SK-N-SH (cell line): ENCODE results near the gene FTO. TPM values are rescaled to one million over a fixed set of nuclear protein-coding genes. Genes with fewer than 3 reads are reported as not detected.

Experiments used
- CTCF ChIA-PET: fragments of 300-600, 350-600 bp; formaldehyde crosslinking; extraction: SDS; loops from one replicate; lab custom pipeline; 2021; lab: Yijun Ruan, JAX
- POLR2A ChIA-PET: fragments of 350-600 bp; sonication (Branson Sonifier 250); formaldehyde crosslinking; extraction: SDS; loops from one replicate; lab custom pipeline; 2020; ENCODE audit warnings: antibody characterized with exemption, inconsistent platforms; lab: Yijun Ruan, JAX
- DNase-seq: peaks from one replicate; pipeline ENCODE4 v3.0.0; 2012
- H2AFZ ChIP-seq: fragments of 200-600 bp; sonication (generic); 2 replicates; pipeline ENCODE4 v1.8.1; 2016; ENCODE audit warnings: antibody characterized with exemption, mild to moderate bottlenecking, low read depth
- H3F3A ChIP-seq: fragments of 200-600 bp; sonication (generic); replicated peaks from 2 replicates; pipeline ENCODE3; 2016; ENCODE audit warnings: antibody characterized with exemption, mild to moderate bottlenecking; ENCODE audit not compliant: insufficient read depth
- H3K27ac ChIP-seq, 2 experiments: fragments of 200-500 bp in 1 of 2; fragments of 200-600 bp in 1 of 2; sonication (Bioruptor generic) in 1 of 2; sonication (generic), shearing (Covaris generic) in 1 of 2; 2 replicates each; pipeline versions ENCODE4 v1.5.1 to v1.6.1; 2014 to 2016; ENCODE audit warnings: low read depth in 2 of 2, inconsistent platforms in 1 of 2, low read length in 1 of 2, mild to moderate bottlenecking in 1 of 2, mixed read lengths in 1 of 2
- H3K27me3 ChIP-seq: fragments of 200-600 bp; sonication (generic), shearing (Covaris generic); 2 replicates; pipeline ENCODE4 v1.6.1; 2016; ENCODE audit warnings: mixed run types; ENCODE audit not compliant: insufficient read depth
- H3K36me3 ChIP-seq, 2 experiments: fragments of 200-500 bp in 1 of 2; fragments of 200-600 bp in 1 of 2; sonication (Bioruptor generic) in 1 of 2; sonication (generic) in 1 of 2; replicated peaks in 1 of 2; 2 replicates each; pipeline versions ENCODE3 to v1.5.1; 2014 to 2016; ENCODE audit warnings: low read length in 1 of 2, mild to moderate bottlenecking in 1 of 2; ENCODE audit not compliant: insufficient read depth in 2 of 2, control insufficient read depth in 1 of 2
- H3K4me1 ChIP-seq, 2 experiments: fragments of 200-500 bp in 1 of 2; fragments of 200-600 bp in 1 of 2; sonication (Bioruptor generic) in 1 of 2; sonication (generic), shearing (Covaris generic) in 1 of 2; 2 replicates each; pipeline versions ENCODE4 v1.5.1 to v1.6.1; 2014 to 2016; ENCODE audit warnings: low read depth in 1 of 2, low read length in 1 of 2, mixed run types in 1 of 2; ENCODE audit not compliant: insufficient read depth in 2 of 2, control insufficient read depth in 1 of 2
- H3K4me2 ChIP-seq: fragments of 200-600 bp; sonication (generic), shearing (Covaris generic); 2 replicates; pipeline ENCODE4 v1.6.1; 2017; ENCODE audit warnings: mixed run types
- H3K4me3 ChIP-seq, 2 experiments: fragments of 200-500 bp in 1 of 2; fragments of 200-600 bp in 1 of 2; sonication (Bioruptor generic) in 1 of 2; sonication (generic), shearing (Covaris generic) in 1 of 2; 2 replicates each; pipeline versions ENCODE4 v1.5.1 to v1.8.1; 2014 to 2016; ENCODE audit warnings: low read depth in 2 of 2, inconsistent platforms in 1 of 2, low read length in 1 of 2, mild to moderate bottlenecking in 1 of 2, mixed read lengths in 1 of 2, moderate library complexity in 1 of 2
- H3K79me2 ChIP-seq: fragments of 200-600 bp; sonication (generic); 2 replicates; pipeline ENCODE4 v1.8.1; 2017; ENCODE audit warnings: mild to moderate bottlenecking; ENCODE audit not compliant: insufficient read depth
- H3K9ac ChIP-seq: fragments of 200-600 bp; sonication (generic); 2 replicates; pipeline ENCODE4 v1.6.1; 2017; ENCODE audit warnings: mixed run types
- H3K9me2 ChIP-seq: fragments of 200-600 bp; sonication (generic); 2 replicates; pipeline ENCODE4 v1.6.1; 2017; ENCODE audit warnings: mixed run types
- H3K9me3 ChIP-seq: fragments of 200-600 bp; sonication (generic); 2 replicates; pipeline ENCODE4 v1.6.1; 2017; ENCODE audit warnings: mixed run types, mild to moderate bottlenecking, moderate library complexity
- H4K20me1 ChIP-seq: fragments of 200-600 bp; sonication (generic); 2 replicates; pipeline ENCODE4 v1.6.1; 2017; ENCODE audit warnings: mild to moderate bottlenecking, mixed run types; ENCODE audit not compliant: insufficient read depth
- EZH2phosphoT487 ChIP-seq: fragments of 200-600 bp; sonication (generic); IDR thresholded peaks from 2 replicates; pipeline ENCODE4 v1.6.1; 2017; ENCODE audit warnings: low read depth, mixed run types, mild to moderate bottlenecking, antibody characterized with exemption, moderate library complexity, borderline replicate concordance
- FOXM1 ChIP-seq: IDR thresholded peaks from 2 replicates; pipeline ENCODE4 v1.4.0; 2012; ENCODE audit warnings: low read depth, mild to moderate bottlenecking
- GABPA ChIP-seq: IDR thresholded peaks from 2 replicates; pipeline ENCODE4 v1.4.0; 2012; ENCODE audit warnings: low read depth, mild to moderate bottlenecking
- JUND ChIP-seq: IDR thresholded peaks from 2 replicates; pipeline ENCODE4 v1.4.0; 2012
- MEF2A ChIP-seq: IDR thresholded peaks from 2 replicates; pipeline ENCODE4 v1.4.0; 2012; ENCODE audit warnings: low read depth, borderline replicate concordance
- POLR2AphosphoS5 ChIP-seq: IDR thresholded peaks from 2 replicates; pipeline ENCODE4 v1.6.1; 2012; ENCODE audit warnings: low read depth, low read length
- RCOR1 ChIP-seq: fragments of 150-350 bp; IDR thresholded peaks from 2 replicates; pipeline ENCODE4 v1.6.1; 2017; ENCODE audit warnings: antibody characterized with exemption, low read length
- RXRA ChIP-seq: IDR thresholded peaks from 2 replicates; pipeline ENCODE4 v1.4.0; 2012; ENCODE audit warnings: low read depth, mild to moderate bottlenecking, borderline replicate concordance
- TAF1 ChIP-seq: IDR thresholded peaks from 2 replicates; pipeline ENCODE4 v1.6.1; 2012; ENCODE audit warnings: low read depth, mild to moderate bottlenecking, low read length, moderate library complexity, borderline replicate concordance
- WGBS: methylation state at CpG from one replicate; pipeline ENCODE4 v1.1.6; 2017; ENCODE audit warnings: low lambda C conversion rate; 5-methylcytosine and 5-hydroxymethylcytosine counted together
- polyA plus RNA-seq, 3 experiments: library from polyadenylated mRNA; depleted of rRNA; stranded (reverse); fragments of >200 nt; gene quantifications; 2 replicates each; pipeline ENCODE4 v1.2.3, GENCODE V29; 2012
- TF ChIP-seq, protein P1 (sequence below): IDR thresholded peaks from 2 replicates; pipeline ENCODE4 v1.4.0; 2012; ENCODE audit warnings: low read depth, borderline replicate concordance
- TF ChIP-seq, protein P2 (sequence below): IDR thresholded peaks from 2 replicates; pipeline ENCODE4 v1.4.0; 2012; ENCODE audit warnings: low read depth, borderline replicate concordance
- TF ChIP-seq, protein P3 (sequence below): fragments of 200-600 bp; sonication (generic); IDR thresholded peaks from 2 replicates; pipeline ENCODE4 v1.6.1; 2017; ENCODE audit warnings: antibody characterized with exemption, mild to moderate bottlenecking, moderate library complexity
- TF ChIP-seq, protein P4 (sequence below): IDR thresholded peaks from 2 replicates; pipeline ENCODE4 v1.4.0; 2012; ENCODE audit warnings: low read depth
- TF ChIP-seq, protein P5 (sequence below): fragments of 150-350 bp; IDR thresholded peaks from 2 replicates; pipeline ENCODE4 v1.6.1; 2017; ENCODE audit warnings: antibody characterized with exemption, low read length, low read depth, borderline replicate concordance

Gene FTO
- polyA plus RNA-seq, 1 of the 3 experiments (the other 2 are of a cell fraction) = 41.2 TPM

DNA sequence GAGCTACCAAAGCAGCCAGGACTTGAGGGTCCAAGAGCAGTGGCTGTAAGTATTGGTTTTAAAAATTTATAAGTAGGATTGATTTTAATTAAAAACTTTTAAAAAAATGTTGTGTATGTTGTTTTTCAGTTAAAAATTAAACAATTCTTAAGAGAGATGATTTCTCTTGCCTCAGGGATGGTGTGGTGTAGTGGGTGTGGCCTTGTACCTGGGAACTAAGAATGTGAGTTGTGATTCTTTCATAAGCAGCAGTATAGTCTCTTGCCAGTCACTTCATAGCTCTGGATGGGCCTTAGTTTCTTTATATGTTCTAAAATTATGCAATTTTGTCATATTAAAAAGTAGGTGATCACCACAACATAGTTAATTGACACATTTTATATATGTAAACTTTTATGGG, 99.5 kb downstream of the FTO start (continued):
- TF ChIP-seq, protein P1, sequence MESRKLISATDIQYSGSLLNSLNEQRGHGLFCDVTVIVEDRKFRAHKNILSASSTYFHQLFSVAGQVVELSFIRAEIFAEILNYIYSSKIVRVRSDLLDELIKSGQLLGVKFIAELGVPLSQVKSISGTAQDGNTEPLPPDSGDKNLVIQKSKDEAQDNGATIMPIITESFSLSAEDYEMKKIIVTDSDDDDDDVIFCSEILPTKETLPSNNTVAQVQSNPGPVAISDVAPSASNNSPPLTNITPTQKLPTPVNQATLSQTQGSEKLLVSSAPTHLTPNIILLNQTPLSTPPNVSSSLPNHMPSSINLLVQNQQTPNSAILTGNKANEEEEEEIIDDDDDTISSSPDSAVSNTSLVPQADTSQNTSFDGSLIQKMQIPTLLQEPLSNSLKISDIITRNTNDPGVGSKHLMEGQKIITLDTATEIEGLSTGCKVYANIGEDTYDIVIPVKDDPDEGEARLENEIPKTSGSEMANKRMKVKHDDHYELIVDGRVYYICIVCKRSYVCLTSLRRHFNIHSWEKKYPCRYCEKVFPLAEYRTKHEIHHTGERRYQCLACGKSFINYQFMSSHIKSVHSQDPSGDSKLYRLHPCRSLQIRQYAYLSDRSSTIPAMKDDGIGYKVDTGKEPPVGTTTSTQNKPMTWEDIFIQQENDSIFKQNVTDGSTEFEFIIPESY = no peak

DNA sequence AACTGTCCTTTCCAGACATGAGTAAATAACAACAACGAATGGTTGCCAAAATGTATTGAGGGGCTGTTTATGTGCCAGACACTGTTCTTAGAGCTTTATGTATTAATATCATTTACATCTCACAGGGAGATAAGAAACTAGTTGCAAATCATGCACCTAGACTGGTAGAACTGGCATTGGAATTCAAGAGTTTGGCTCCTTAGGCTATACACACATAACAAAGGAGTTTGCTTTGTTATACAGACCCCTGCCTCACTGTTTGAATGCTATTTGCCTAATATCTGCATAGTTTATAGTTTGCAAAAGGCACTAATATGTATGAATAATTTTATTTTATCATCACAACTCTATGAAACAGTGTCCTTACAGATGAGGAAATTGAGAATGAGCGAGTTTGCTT, 100.0 kb downstream of the FTO start:
- no peak overlapping the region for H3K4me3 ChIP-seq

More for the DNA sequence above, 100.0 kb downstream of the FTO start:
- peaks cover 0 to 12% of the 10 kb centered on the region in 2 experiments for H3K36me3 ChIP-seq
- peaks cover 2 to 3% of the 10 kb centered on the region in 2 experiments; a peak in 2 of 4 replicates for H3K4me1 ChIP-seq
- no peaks in the 10 kb centered on the region for H3K9me2 ChIP-seq
- H3K79me2 ChIP-seq = peaks cover 28% of the 10 kb centered on the region
- WGBS = 94% methylated on average over 2 of the region's 2 CpGs
- H2AFZ ChIP-seq = no peak overlapping the region
- no peak overlapping the region for H3K4me2 ChIP-seq
- H3K9me3 ChIP-seq = peaks cover 10% of the 10 kb centered on the region; the same call in 1 of the 2 replicates
- H3F3A ChIP-seq = no peaks in the 10 kb centered on the region
- TF ChIP-seq, protein P2, sequence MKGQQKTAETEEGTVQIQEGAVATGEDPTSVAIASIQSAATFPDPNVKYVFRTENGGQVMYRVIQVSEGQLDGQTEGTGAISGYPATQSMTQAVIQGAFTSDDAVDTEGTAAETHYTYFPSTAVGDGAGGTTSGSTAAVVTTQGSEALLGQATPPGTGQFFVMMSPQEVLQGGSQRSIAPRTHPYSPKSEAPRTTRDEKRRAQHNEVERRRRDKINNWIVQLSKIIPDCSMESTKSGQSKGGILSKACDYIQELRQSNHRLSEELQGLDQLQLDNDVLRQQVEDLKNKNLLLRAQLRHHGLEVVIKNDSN = no peak
- TF ChIP-seq, protein P3, sequence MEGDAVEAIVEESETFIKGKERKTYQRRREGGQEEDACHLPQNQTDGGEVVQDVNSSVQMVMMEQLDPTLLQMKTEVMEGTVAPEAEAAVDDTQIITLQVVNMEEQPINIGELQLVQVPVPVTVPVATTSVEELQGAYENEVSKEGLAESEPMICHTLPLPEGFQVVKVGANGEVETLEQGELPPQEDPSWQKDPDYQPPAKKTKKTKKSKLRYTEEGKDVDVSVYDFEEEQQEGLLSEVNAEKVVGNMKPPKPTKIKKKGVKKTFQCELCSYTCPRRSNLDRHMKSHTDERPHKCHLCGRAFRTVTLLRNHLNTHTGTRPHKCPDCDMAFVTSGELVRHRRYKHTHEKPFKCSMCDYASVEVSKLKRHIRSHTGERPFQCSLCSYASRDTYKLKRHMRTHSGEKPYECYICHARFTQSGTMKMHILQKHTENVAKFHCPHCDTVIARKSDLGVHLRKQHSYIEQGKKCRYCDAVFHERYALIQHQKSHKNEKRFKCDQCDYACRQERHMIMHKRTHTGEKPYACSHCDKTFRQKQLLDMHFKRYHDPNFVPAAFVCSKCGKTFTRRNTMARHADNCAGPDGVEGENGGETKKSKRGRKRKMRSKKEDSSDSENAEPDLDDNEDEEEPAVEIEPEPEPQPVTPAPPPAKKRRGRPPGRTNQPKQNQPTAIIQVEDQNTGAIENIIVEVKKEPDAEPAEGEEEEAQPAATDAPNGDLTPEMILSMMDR = no peak
- TF ChIP-seq GABPA (no peak), TAF1 (no peak), FOXM1 (no peak), EZH2phosphoT487 (no peak), POLR2AphosphoS5 (no peak), JUND (no peak), RCOR1 (no peak), RXRA (no peak), MEF2A (no peak)
- TF ChIP-seq, protein P4, sequence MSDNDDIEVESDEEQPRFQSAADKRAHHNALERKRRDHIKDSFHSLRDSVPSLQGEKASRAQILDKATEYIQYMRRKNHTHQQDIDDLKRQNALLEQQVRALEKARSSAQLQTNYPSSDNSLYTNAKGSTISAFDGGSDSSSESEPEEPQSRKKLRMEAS = no peak
- TF ChIP-seq, protein P5, sequence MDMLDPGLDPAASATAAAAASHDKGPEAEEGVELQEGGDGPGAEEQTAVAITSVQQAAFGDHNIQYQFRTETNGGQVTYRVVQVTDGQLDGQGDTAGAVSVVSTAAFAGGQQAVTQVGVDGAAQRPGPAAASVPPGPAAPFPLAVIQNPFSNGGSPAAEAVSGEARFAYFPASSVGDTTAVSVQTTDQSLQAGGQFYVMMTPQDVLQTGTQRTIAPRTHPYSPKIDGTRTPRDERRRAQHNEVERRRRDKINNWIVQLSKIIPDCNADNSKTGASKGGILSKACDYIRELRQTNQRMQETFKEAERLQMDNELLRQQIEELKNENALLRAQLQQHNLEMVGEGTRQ = no peak
- TF ChIP-seq, protein P1 = no peak
- CTCF ChIA-PET = interaction anchor here (1.8 kb wide), 1 partner anchor 10 kb away, joined by 4 read pairs; no protein-coding TSS in a partner anchor
- H3K9ac ChIP-seq = no peak overlapping the region
- no peaks in the 10 kb centered on the region for H3K27me3 ChIP-seq
- DNase-seq = no peak
- no peaks in the 10 kb centered on the region for H4K20me1 ChIP-seq
- H3K27ac ChIP-seq = no peak overlapping the region
- POLR2A ChIA-PET = no interaction called here
